GM12878 (cell line): ENCODE data around the gene AK8. TPM values are rescaled to one million over a fixed set of nuclear protein-coding genes. Genes with fewer than 3 reads are reported as not detected.

Source experiments
- ATAC-seq: fragments of 200-7000 bp; cut with Tn5 transposase; 3 replicates; pipeline ENCODE4 v1.9.1; 2020; ENCODE audit warnings: mild to moderate bottlenecking, moderate library complexity
- BruUV-seq: library from RNA; stranded (reverse); fragments of 400-500 nt; replicated peaks from 2 replicates; lab custom pipeline; 2021; lab: Mats Ljungman, UMichigan
- CTCF ChIA-PET: fragments of 300-600 bp; sonication (Branson Sonifier 250); formaldehyde crosslinking; extraction: SDS; loops from one replicate; lab custom pipeline; 2021; ENCODE audit warnings: inconsistent platforms; lab: Yijun Ruan, JAX
- POLR2A ChIA-PET: fragments of 350-600 bp; formaldehyde crosslinking; extraction: SDS; loops from one replicate; lab custom pipeline; 2021; ENCODE audit warnings: inconsistent platforms; lab: Charles Lee
- RAD21 ChIA-PET: fragments of 300-600 bp; sonication (Branson Sonifier 250); formaldehyde crosslinking; loops from one replicate; lab custom pipeline; 2023; ENCODE audit warnings: antibody characterized with exemption; ENCODE audit not compliant: unreplicated experiment; lab: Charles Lee
- SMC1A ChIA-PET: fragments of 300-600 bp; sonication (Branson Sonifier 250); formaldehyde crosslinking; loops from one replicate; lab custom pipeline; 2023; ENCODE audit not compliant: unreplicated experiment, uncharacterized antibody; lab: Charles Lee
- DNase-seq: peaks from one replicate; pipeline ENCODE4 v3.0.0-alpha.2; 2011; ENCODE audit warnings: low read depth, low spot score
- FAIRE-seq: peaks from 3 replicates; lab custom pipeline; 2011; peaks lifted over from hg19 to GRCh38; lab: Jason Lieb, UNC
- H2AFZ ChIP-seq: 2 replicates; pipeline ENCODE4 v1.6.0; 2011; ENCODE audit warnings: low read depth, low read length, control low read depth; ENCODE audit not compliant: control insufficient read depth
- H3K27ac ChIP-seq: 2 replicates; pipeline ENCODE4 v1.5.1; 2011; ENCODE audit warnings: control low read depth; ENCODE audit not compliant: control insufficient read depth, insufficient read depth
- H3K27me3 ChIP-seq, 2 experiments: replicated peaks in 1 of 2; 2 replicates each; pipeline versions ENCODE4 v1.6.0 to v1.6.1; 2011; ENCODE audit warnings: low read length in 1 of 2; ENCODE audit not compliant: control insufficient read depth in 2 of 2, insufficient read depth in 2 of 2
- H3K36me3 ChIP-seq, 2 experiments: 2 replicates each; pipeline ENCODE4 v1.5.1; 2011; ENCODE audit warnings: low read length in 1 of 2; ENCODE audit not compliant: control insufficient read depth in 2 of 2, insufficient read depth in 2 of 2
- H3K4me1 ChIP-seq: 2 replicates; pipeline ENCODE4 v1.6.1; 2011; ENCODE audit warnings: mild to moderate bottlenecking, low read length, moderate library complexity, mixed read lengths; ENCODE audit not compliant: control insufficient read depth, insufficient read depth
- H3K4me2 ChIP-seq: 2 replicates; pipeline ENCODE4 v1.6.0; 2011; ENCODE audit warnings: control low read depth; ENCODE audit not compliant: control insufficient read depth, insufficient read depth
- H3K4me3 ChIP-seq: fragments of 200-600 bp; sonication (generic); 2 replicates; pipeline ENCODE4 v1.5.1; 2016
- H3K79me2 ChIP-seq: 2 replicates; pipeline ENCODE4 v1.6.0; 2011; ENCODE audit warnings: low read length; ENCODE audit not compliant: control insufficient read depth, insufficient read depth
- H3K9ac ChIP-seq: 2 replicates; pipeline ENCODE4 v1.8.0; 2011; ENCODE audit warnings: low read length, control low read depth, mixed read lengths; ENCODE audit not compliant: control insufficient read depth, insufficient read depth
- H3K9me3 ChIP-seq: replicated peaks from 3 replicates; pipeline ENCODE4 v1.5.1; 2011; ENCODE audit warnings: mild to moderate bottlenecking, low read length; ENCODE audit not compliant: control insufficient read depth, insufficient read depth
- H4K20me1 ChIP-seq: 2 replicates; pipeline ENCODE4 v1.6.0; 2011; ENCODE audit not compliant: control insufficient read depth, insufficient read depth
- BHLHE40 ChIP-seq, 2 experiments: fragments of 450-650 bp in 1 of 2; IDR thresholded peaks; 2 replicates each; pipeline ENCODE4 v1.6.1; 2011 to 2017; ENCODE audit warnings: low read depth in 2 of 2, borderline replicate concordance in 1 of 2, improper control_type of control experiment in 1 of 2, low read length in 1 of 2, mild to moderate bottlenecking in 1 of 2
- E4F1 ChIP-seq: fragments of 450-650 bp; IDR thresholded peaks from 2 replicates; pipeline ENCODE4 v1.6.1; 2018; ENCODE audit warnings: borderline replicate concordance, mild to moderate bottlenecking; ENCODE audit not compliant: partially characterized antibody
- MXI1 ChIP-seq: fragments of 150-350 bp; IDR thresholded peaks from 2 replicates; pipeline ENCODE4 v1.6.1; 2011; ENCODE audit warnings: low read depth, mild to moderate bottlenecking, inconsistent platforms, low read length, improper control_type of control experiment
- NBN ChIP-seq: fragments of 450-650 bp; IDR thresholded peaks from 2 replicates; pipeline ENCODE4 v1.6.1; 2016
- PKNOX1 ChIP-seq: fragments of 450-650 bp; IDR thresholded peaks from 2 replicates; pipeline ENCODE4 v1.6.1; 2016; ENCODE audit warnings: mild to moderate bottlenecking
- POLR2AphosphoS5 ChIP-seq: IDR thresholded peaks from 2 replicates; pipeline ENCODE4 v1.6.1; 2011; ENCODE audit warnings: mild to moderate bottlenecking, low read length, inconsistent platforms
- SP1 ChIP-seq: IDR thresholded peaks from one replicate; pipeline ENCODE4 v1.6.1; 2011; ENCODE audit warnings: low read depth, low read length
- STAT1 ChIP-seq: fragments of 450-650 bp; conservative IDR thresholded peaks from 2 replicates; pipeline ENCODE4 v1.6.1; 2014; ENCODE audit warnings: antibody characterized with exemption, mild to moderate bottlenecking
- TAF1 ChIP-seq: IDR thresholded peaks from 2 replicates; pipeline ENCODE4 v1.6.1; 2011; ENCODE audit warnings: mild to moderate bottlenecking, low read depth, low read length, borderline replicate concordance
- USF1 ChIP-seq: IDR thresholded peaks from 2 replicates; pipeline ENCODE4 v1.6.1; 2011; ENCODE audit warnings: borderline replicate concordance, low read depth, mild to moderate bottlenecking, moderate library complexity, mixed read lengths, low read length; ENCODE audit not compliant: insufficient read depth; ENCODE audit errors: extremely low read length
- YBX1 ChIP-seq: fragments of 450-650 bp; IDR thresholded peaks from 2 replicates; pipeline ENCODE4 v1.6.1; 2016; ENCODE audit warnings: antibody characterized with exemption
- ZZZ3 ChIP-seq: IDR thresholded peaks from 2 replicates; pipeline ENCODE4 v1.6.1; 2011; ENCODE audit warnings: low read depth; ENCODE audit not compliant: control insufficient read depth, insufficient read length
- WGBS: methylation state at CpG from one replicate; pipeline ENCODE4 v1.1.6; 2016; ENCODE audit warnings: low lambda C conversion rate; ENCODE audit not compliant: insufficient replicate concordance, insufficient coverage; ENCODE audit errors: missing lambda C conversion rate; 5-methylcytosine and 5-hydroxymethylcytosine counted together
- in situ Hi-C: fragments of 300-500 bp; cut with MboI; formaldehyde crosslinking; loops from 9 replicates; pipeline ENCODE4 v1.14.3; 2018; ENCODE audit warnings: mixed read lengths
- intact Hi-C: fragments of 100-400 bp; cut with micrococcal nuclease; formaldehyde crosslinking; loops from one replicate; pipeline ENCODE4 v1.14.2; 2022; ENCODE audit not compliant: unreplicated experiment
- polyA plus RNA-seq, 11 experiments: library from polyadenylated mRNA; depleted of rRNA in 4 of 11; unstranded in 6 of 11; stranded (reverse) in 5 of 11; fragments of >200 nt; fragmentation: Nextera tagmentation in 4 of 11; fragmentation: Illumina TruSeq in 1 of 11; extraction: Ambion mirVana in 4 of 11; extraction: Trizol in 1 of 11; gene quantifications; 1 replicate in 1 of 11; 2 replicates in 10 of 11; pipeline versions ENCODE4 v1.2.1 to v1.2.3, GENCODE V29; 2011 to 2016; ENCODE audit warnings: inconsistent platforms in 2 of 11, missing spikeins in 2 of 11, low read depth in 1 of 11
- total RNA-seq, 4 experiments: library from RNA; depleted of rRNA in 3 of 4; stranded (reverse); fragments of >200 nt in 3 of 4; fragmentation: Illumina TruSeq in 1 of 4; extraction: Trizol in 1 of 4; gene quantifications; 2 replicates each; pipeline versions ENCODE4 v1.2.1 to v1.2.3, GENCODE V29; 2013 to 2021

The AK8 gene
- total and polyA plus RNA-seq, 10 of the 15 experiments (the other 5 are each of a cell fraction or from before 2014, with no cell fraction given), result 0.03 to 0.12 (median 0.06) TPM; not detected in 5

- CTCF ChIA-PET, result interaction anchor here (0.6 to 1.0 kb wide), 2 partner anchors 8 to 1135 kb away, joined by 3 to 8 read pairs; no protein-coding TSS in a partner anchor
- Histone ChIP-seq H3K9me3 (no peaks in the 10 kb centered on the region), H3K4me1 (no peaks in the 10 kb centered on the region), H3K4me2 (no peak overlapping the region), H3K27me3 (no peaks in the 10 kb centered on the region), H4K20me1 (no peaks in the 10 kb centered on the region), H3K79me2 (no peaks in the 10 kb centered on the region), H3K36me3 (peaks cover 2 to 10% of the 10 kb centered on the region in 2 experiments), H3K4me3 (no peak overlapping the region), H3K27ac (no peak overlapping the region), H2AFZ (no peak overlapping the region), H3K9ac (no peak overlapping the region)
- RAD21 ChIA-PET, result no interaction called here
- DNase-seq (no peak), FAIRE-seq (no peak), ATAC-seq (no peak)
- in situ Hi-C loops (no loop called here), intact Hi-C loops (no loop called here)
- BruUV-seq, result no TSS peak
- SMC1A ChIA-PET, result interaction anchor here (0.8 to 1.2 kb wide), 2 partner anchors 14 to 23 kb away, joined by 3 read pairs; no protein-coding TSS in a partner anchor
- WGBS, result 83% methylated on average over 5 of the region's 5 CpGs
- POLR2A ChIA-PET, result interaction anchor here (0.6 kb wide), 1 partner anchor 241 kb away, joined by 5 read pairs; no protein-coding TSS in a partner anchor
- TF ChIP-seq TAF1 (no peak), SP1 (no peak), MXI1 (no peak), POLR2AphosphoS5 (no peak), YBX1 (no peak), PKNOX1 (no peak), USF1 (no peak), ZZZ3 (no peak), NBN (no peak), STAT1 (no peak), BHLHE40 (IDR thresholded peaks at IDR 0.05; ENCODE audit: borderline replicate concordance in 1 of 2, low read depth in 2 of 2, low read length in 1 of 2) (no peak), E4F1 (no peak)
Measured at GRCh38 chr9:132894346-132894745, 16.3 kb upstream of the AK8 start.
